NCI-H2196 treated with DMSO at 0.1 percent for 48 hours (cell line): ENCODE measurements around the gene ULK2.
"Not testable (repeated sequence)": the region's sequence is repeated elsewhere in the genome, so short reads cannot be mapped to it uniquely, and the experiment has no call there.

Experiments
- DNase-seq: peaks from one replicate; lab custom pipeline; 2025; ENCODE audit not compliant: unreplicated experiment; lab: John Stamatoyannopoulos, UW

Gene ULK2

GRCh38 chr17:19867079-19867328 is 732 bp downstream of the ULK2 start:
- DNase-seq = no peak

GRCh38 chr17:19865021-19865420 is 2.7 kb downstream of the ULK2 start:
- DNase-seq = no peak

DNA sequence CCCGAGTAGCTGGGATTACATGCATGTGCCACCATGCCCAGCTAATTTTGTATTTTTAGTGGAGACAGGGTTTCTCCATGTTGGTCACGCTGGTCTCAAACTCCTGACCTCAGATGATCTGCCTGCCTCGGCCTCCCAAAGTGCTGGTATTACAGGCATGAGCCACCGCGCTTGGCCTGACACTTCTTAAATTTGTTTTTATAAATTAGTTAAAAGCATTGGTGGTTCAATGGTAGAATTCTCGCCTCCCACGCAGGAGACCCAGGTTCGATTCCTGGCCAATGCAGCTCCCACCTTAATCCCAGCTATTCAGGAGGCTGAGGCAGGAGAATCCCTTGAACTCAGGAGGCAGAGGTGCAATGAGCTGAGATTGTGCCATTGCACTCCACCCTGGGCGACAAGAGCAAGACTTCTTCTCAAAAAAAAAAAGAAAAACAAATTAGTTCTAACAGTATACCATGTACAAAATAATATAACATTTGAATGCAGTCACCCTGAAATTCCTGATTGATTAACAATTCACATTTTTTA is 7.0 kb downstream of the ULK2 start:
- DNase-seq = not testable (repeated sequence)

GRCh38 chr17:19857640-19858039 is 10.1 kb downstream of the ULK2 start:
- no peak for DNase-seq

DNA sequence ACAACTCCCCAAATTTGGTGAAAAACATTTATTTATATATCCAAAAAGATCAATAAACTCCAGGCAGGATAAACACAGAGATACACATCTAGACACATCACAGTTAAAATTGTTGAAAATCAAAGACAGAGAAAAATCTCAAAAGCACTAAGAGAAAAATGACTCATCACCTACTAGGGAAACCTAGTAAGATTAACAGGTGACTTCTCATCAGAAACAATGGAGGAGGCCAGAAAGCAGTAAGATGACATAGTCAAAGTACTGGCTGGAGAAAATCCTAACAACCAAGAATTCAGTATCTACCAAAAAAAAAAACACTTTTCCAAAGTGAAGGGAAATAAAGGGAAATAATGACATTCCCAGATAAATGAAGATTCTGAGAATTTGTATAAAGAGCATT is 33.8 kb downstream of the ULK2 start:
- no peak for DNase-seq

DNA sequence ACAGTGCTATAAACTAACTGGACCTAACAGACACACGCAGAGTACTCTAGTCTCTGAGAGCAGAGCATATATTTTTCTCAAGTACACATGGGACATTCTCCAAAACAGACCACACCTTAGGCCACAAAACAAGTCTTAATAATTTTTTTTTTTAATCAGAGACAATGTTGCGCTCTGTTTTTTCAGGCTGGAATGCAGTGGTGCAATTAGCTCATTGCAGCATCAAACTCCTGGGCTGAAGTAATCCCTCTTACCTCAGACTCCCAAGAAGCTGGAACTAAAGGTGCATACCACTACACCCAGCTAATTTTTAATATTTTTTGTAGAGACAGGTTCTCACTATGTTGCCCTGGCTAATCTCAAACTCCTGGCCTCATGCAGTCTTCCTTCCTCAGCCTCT is 37.7 kb downstream of the ULK2 start:
- DNase-seq = no peak

DNA sequence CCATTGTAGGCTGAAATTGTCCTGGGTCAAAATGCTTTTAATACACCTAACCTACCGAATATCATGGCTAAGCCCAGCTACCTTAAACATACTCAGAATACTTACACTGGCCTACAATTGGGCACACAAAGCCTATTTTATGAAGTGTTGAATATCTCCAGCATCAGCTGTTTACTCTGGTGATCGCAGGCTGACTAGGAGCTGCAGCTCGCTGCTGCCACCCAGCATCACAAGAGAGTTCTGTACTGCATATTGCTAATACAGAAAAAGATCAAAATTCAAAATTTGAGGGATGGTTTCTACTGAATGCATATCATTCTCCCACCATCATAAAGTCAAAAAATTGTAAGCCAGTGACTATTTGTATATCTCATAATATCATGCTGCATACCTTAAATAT is 55.3 kb downstream of the ULK2 start:
- no peak for DNase-seq

DNA sequence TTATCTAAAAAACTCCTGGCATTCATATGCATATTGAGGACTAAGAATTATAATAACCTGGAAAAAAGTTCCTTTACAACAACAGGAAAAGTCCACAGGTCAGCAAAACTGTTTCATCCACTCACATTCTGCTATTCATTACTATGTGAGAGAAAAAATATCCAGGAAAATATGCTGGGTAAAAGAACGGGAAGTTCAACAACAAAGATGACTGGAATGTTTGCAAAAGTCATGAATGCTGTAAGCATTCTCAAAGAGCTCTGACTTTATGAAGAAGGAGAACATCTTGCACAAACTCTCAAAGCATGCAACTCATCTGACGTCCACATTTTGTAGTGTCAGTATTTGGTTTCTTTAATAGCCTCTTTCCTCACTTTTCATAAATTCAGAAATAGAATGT is 62.7 kb downstream of the ULK2 start:
- DNase-seq = no peak

GRCh38 chr17:19800571-19800970 is 67.2 kb downstream of the ULK2 start:
- DNase-seq = no peak

DNA sequence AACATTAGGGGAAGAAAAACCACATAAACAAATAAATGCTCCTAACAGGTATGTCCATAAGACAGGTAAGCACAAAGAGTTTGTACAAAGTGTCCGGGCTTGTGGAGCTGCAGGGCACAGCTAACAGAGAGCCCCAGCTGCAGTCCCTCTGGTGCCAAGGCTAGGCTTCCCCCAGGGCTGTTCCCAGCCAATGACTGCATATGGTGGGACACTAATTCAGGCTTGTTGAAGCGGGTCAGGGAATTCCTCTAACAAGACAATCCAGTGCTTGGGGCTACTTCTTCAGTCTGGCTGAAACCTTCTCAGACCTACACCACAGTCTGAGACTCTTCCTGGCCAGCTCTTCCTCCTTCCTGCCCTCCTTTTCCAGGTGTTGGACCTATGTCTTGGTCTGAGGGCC is 67.9 kb downstream of the ULK2 start:
- no peak for DNase-seq

GRCh38 chr17:19796457-19796856 is 71.3 kb downstream of the ULK2 start:
- no peak for DNase-seq

- DNase-seq = no peak
These were observed 75.7 kb downstream of the ULK2 start for GRCh38 chr17:19791918-19792550.

DNA sequence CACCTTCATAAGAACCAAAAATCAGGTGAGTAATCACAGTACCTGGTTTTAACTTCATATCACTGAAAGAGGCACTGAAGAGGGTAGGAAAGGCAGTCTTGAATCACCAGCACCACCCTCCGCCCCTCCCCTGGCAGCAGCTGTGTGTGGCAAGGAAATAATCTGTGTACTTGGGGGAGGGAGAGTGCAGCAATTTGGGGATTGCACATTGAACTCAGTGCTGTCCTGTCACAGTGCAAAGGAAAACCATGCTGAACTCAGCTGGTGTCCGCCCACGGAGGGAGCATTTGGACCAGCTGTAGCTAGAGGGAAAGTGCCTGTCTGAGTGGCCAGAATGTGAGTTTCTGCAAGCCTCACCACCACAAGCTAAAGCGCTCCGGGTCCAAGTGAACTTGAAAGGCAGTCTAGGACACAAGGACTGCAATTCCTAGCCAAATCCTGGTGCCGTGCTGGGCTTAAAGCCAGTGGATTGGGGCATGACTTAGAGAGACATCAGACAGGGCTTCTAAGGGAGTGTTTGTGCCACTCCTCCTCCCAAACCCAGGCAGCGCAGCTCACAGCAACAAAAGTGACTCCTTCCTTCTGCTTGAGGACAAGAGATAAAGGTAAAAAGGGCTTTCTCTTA is 79.9 kb downstream of the ULK2 start:
- DNase-seq = no peak

DNA sequence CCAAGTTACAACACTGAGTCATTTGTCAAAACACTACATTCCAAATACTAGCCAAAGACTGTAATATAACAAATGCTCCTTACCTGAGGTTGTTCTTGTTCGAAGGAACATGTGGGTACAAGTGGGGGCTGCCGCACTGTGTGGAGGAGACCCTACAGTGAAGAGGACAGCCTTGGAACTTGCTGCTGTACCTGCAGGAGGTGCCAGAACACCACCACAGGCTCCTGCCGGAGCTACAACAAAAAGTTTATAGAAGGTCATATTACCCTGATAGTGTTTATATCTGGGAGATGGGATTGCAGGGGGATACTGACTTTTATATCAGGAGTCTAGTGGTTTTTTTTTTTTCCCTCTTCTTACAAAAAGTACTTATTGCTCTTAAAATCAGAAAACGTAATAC is 81.9 kb downstream of the ULK2 start:
- no peak for DNase-seq

GRCh38 chr17:19781488-19782458 is 86.0 kb downstream of the ULK2 start:
- DNase-seq = no peak

GRCh38 chr17:19780846-19781245 is 86.9 kb downstream of the ULK2 start:
- DNase-seq = no peak

DNA sequence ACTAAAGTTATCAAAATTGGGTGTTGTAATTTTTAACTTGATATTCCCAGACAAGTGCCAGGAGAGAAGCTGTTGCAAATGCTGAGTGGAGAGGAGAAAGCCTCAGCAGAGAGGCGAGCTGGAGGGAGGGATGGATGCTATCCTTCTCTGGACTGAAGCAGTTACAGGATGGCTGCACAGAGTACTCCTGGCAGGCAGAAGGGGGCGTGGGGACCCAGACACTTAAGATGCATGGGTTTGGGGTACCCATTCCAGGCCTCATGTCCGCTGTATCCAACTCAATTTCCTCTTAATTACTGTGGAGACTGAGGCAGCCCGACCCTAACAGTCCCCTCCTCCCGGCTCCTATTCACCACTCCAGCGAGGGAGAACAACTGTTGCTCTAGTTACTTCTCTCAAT is 94.2 kb downstream of the ULK2 start:
- DNase-seq = no peak

DNA sequence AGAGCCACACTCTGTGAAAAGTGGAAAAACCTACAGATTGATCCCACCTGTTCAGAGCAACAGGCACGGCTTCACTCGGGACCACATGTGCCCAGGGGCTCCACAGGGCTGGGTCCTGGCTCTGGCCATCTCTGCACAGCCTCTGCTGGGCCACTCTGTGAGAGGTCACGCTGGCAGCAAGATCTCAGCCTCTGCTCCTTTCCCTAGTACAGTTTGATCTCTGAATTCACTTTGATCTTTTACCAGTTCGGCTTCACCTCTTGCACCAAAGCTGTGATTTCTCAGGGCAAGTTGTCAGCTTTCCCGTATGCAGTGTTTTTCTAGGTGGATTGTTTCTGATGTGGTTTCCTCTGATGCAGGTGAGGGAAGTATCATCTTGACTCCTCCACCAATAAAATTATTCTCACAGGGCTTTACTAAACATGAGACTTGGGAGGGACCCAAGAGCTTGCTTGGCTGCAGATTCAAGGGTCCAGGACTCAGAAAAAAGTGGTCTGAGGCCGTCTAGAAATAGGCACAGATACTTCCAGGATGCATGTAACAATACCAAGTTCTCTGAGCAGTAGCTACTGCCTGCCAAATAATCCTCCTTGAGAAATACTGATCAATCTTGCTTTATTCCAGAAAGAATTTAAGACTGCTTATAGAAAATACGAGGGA is 95.6 kb downstream of the ULK2 start:
- no peak for DNase-seq

DNA sequence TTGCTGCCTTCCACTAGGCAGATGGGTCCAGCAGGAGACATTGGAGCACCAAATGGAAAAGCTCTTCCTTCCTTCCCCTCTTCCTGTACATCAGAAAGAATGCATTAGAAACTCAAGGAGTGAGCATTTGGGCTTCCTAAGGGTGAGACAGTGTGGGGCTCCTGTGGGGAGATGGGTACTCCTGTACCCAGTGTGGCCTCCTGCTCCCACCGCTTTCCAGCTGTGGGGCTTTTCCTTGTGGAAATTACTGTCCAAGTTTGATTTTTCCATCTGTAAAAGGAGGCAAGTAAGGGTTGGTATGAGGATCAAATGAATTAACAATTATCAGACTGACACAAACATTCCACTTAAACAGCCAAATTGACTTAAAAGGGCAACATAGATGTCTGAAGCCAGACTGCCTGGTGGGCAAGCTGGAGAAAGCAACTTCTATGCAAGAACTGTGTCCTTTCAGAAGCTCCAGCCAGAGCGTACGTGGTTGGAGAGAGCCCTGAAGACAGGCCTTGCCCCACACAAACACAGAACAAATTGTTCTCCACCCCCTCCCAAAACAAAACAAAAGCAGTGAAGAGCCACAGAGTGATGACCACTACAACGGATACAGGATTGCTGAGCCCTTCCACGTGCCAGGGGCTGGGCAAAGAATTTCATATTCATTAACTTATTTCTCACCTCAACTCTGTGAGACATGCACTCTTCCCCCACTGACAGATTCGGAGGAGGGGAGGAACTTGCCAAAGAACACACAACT is 96.6 kb downstream of the ULK2 start:
- no peak for DNase-seq

GRCh38 chr17:19769946-19770652 is 97.6 kb downstream of the ULK2 start:
- DNase-seq = no peak
